ENCODE data around the gene SLC38A9. TPM values are rescaled to one million over a fixed set of nuclear protein-coding genes. Genes with fewer than 3 reads are reported as not detected.

SLC38A9 gene
- total RNA-seq, 1 experiment from 2014 or later: 27.0 TPM

GRCh38 chr5:55613112-55613868, 98.8 kb downstream of the SLC38A9 start:
- CTCF ChIA-PET: no interaction called here
- Mint-ChIP-seq H3K4me1 (peaks cover 10% of the 10 kb centered on the region), H3K36me3 (peaks cover 23% of the 10 kb centered on the region), H3K4me3 (no peak overlapping the region), H3K9me3 (peaks cover 32% of the 10 kb centered on the region), H3K27me3 (ENCODE audit: low read depth) (no peaks in the 10 kb centered on the region), H3K27ac (no peak overlapping the region)
- DNase-seq (ENCODE audit: low spot score) (no peak), ATAC-seq (no peak)
- POLR2A ChIA-PET: no interaction called here
- TF ChIP-seq NFYB (CRISPR knock-in tag; conservative IDR thresholded peaks at IDR 0.05; ENCODE audit: low read depth) (no peak), ZNF416 (CRISPR knock-in tag; IDR thresholded peaks at IDR 0.05) (no peak), FOXJ3 (CRISPR knock-in tag; IDR thresholded peaks at IDR 0.05; ENCODE audit: borderline replicate concordance) (no peak), SMAD4 (CRISPR knock-in tag; IDR thresholded peaks at IDR 0.05) (no peak), JAZF1 (CRISPR knock-in tag; IDR thresholded peaks at IDR 0.05) (no peak), ZNF232 (CRISPR knock-in tag; IDR thresholded peaks at IDR 0.05) (no peak), ZBTB43 (CRISPR knock-in tag; IDR thresholded peaks at IDR 0.05) (no peak)
- TF ChIP-seq, protein P1, sequence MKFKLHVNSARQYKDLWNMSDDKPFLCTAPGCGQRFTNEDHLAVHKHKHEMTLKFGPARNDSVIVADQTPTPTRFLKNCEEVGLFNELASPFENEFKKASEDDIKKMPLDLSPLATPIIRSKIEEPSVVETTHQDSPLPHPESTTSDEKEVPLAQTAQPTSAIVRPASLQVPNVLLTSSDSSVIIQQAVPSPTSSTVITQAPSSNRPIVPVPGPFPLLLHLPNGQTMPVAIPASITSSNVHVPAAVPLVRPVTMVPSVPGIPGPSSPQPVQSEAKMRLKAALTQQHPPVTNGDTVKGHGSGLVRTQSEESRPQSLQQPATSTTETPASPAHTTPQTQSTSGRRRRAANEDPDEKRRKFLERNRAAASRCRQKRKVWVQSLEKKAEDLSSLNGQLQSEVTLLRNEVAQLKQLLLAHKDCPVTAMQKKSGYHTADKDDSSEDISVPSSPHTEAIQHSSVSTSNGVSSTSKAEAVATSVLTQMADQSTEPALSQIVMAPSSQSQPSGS (CRISPR knock-in tag; IDR thresholded peaks at IDR 0.05; ENCODE audit: borderline replicate concordance, low read depth): no peak
- TF ChIP-seq, protein P2, sequence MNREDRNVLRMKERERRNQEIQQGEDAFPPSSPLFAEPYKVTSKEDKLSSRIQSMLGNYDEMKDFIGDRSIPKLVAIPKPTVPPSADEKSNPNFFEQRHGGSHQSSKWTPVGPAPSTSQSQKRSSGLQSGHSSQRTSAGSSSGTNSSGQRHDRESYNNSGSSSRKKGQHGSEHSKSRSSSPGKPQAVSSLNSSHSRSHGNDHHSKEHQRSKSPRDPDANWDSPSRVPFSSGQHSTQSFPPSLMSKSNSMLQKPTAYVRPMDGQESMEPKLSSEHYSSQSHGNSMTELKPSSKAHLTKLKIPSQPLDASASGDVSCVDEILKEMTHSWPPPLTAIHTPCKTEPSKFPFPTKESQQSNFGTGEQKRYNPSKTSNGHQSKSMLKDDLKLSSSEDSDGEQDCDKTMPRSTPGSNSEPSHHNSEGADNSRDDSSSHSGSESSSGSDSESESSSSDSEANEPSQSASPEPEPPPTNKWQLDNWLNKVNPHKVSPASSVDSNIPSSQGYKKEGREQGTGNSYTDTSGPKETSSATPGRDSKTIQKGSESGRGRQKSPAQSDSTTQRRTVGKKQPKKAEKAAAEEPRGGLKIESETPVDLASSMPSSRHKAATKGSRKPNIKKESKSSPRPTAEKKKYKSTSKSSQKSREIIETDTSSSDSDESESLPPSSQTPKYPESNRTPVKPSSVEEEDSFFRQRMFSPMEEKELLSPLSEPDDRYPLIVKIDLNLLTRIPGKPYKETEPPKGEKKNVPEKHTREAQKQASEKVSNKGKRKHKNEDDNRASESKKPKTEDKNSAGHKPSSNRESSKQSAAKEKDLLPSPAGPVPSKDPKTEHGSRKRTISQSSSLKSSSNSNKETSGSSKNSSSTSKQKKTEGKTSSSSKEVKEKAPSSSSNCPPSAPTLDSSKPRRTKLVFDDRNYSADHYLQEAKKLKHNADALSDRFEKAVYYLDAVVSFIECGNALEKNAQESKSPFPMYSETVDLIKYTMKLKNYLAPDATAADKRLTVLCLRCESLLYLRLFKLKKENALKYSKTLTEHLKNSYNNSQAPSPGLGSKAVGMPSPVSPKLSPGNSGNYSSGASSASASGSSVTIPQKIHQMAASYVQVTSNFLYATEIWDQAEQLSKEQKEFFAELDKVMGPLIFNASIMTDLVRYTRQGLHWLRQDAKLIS (CRISPR knock-in tag; IDR thresholded peaks at IDR 0.05; ENCODE audit: borderline replicate concordance): no peak
- TF ChIP-seq, protein P3, sequence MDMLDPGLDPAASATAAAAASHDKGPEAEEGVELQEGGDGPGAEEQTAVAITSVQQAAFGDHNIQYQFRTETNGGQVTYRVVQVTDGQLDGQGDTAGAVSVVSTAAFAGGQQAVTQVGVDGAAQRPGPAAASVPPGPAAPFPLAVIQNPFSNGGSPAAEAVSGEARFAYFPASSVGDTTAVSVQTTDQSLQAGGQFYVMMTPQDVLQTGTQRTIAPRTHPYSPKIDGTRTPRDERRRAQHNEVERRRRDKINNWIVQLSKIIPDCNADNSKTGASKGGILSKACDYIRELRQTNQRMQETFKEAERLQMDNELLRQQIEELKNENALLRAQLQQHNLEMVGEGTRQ (CRISPR knock-in tag; IDR thresholded peaks at IDR 0.05): no peak

DNA sequence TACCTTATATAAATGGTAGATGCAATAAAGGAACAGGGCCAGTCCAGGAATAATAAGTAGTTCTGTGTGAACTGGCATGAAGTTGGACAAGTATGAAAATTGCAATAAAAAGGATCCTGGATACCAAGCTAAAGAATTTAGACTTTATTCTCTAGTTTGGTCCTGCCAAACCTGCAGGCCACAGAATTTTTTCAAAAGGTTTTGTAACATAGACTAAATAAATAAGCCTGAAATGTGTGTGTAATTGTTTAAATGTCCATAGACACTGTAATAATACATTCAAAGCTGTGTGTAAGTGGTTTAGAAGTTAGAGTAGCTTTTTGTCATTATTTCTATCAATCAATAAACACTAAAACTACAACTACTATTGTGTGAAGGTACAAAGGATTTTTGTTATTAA, 101.6 kb downstream of the SLC38A9 start:
- H3K27me3 Mint-ChIP-seq (ENCODE audit: low read depth): no peaks in the 10 kb centered on the region
- ChIA-PET CTCF (no interaction called here), POLR2A (no interaction called here)
- TF ChIP-seq SMAD3 (CRISPR knock-in tag; IDR thresholded peaks at IDR 0.05; ENCODE audit: borderline replicate concordance) (no peak), ARID4B (CRISPR knock-in tag; IDR thresholded peaks at IDR 0.05; ENCODE audit: borderline replicate concordance) (no peak)
- TF ChIP-seq, protein P4, sequence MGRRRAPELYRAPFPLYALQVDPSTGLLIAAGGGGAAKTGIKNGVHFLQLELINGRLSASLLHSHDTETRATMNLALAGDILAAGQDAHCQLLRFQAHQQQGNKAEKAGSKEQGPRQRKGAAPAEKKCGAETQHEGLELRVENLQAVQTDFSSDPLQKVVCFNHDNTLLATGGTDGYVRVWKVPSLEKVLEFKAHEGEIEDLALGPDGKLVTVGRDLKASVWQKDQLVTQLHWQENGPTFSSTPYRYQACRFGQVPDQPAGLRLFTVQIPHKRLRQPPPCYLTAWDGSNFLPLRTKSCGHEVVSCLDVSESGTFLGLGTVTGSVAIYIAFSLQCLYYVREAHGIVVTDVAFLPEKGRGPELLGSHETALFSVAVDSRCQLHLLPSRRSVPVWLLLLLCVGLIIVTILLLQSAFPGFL (CRISPR knock-in tag; IDR thresholded peaks at IDR 0.05; ENCODE audit: borderline replicate concordance): no peak
- no peak for ATAC-seq
- H3K9me3 Mint-ChIP-seq: peaks cover 21% of the 10 kb centered on the region
- no peak overlapping the region for H3K27ac Mint-ChIP-seq
- no peak for DNase-seq (ENCODE audit: low spot score)
- no peak overlapping the region for H3K4me3 Mint-ChIP-seq
- H3K4me1 Mint-ChIP-seq: peaks cover 1% of the 10 kb centered on the region; the same call in 1 of the 2 replicates
- H3K36me3 Mint-ChIP-seq: peaks cover 23% of the 10 kb centered on the region

Data from WTC11 (cell line).